ENCODE results near the gene GPR142.

GPR142 gene

GRCh38 chr17:74371653-74372147 is 4.4 kb downstream of the GPR142 start:
- DNase-seq (ENCODE audit: low spot score), result no peak

GRCh38 chr17:74372426-74372825 is 5.1 kb downstream of the GPR142 start:
- no peak for DNase-seq (ENCODE audit: low spot score)

- no peak for DNase-seq (ENCODE audit: low spot score)
Observed at GRCh38 chr17:74373838-74374606, 6.7 kb downstream of the GPR142 start.

GRCh38 chr17:74374858-74375257 is 7.6 kb downstream of the GPR142 start:
- DNase-seq (ENCODE audit: low spot score), result no peak

GRCh38 chr17:74379495-74380085 is 12.3 kb downstream of the GPR142 start:
- peak; percentile 89 for DNase-seq (ENCODE audit: low spot score)

GRCh38 chr17:74380086-74380958 is 13.0 kb downstream of the GPR142 start:
- no peak for DNase-seq (ENCODE audit: low spot score)

GRCh38 chr17:74380959-74381808 is 13.9 kb downstream of the GPR142 start:
- no peak for DNase-seq (ENCODE audit: low spot score)

- DNase-seq (ENCODE audit: low spot score), result no peak
Observed at GRCh38 chr17:74383141-74383540, 15.8 kb downstream of the GPR142 start.

- no peak for DNase-seq (ENCODE audit: low spot score)
Observed at GRCh38 chr17:74385201-74385600, 17.9 kb downstream of the GPR142 start.

GRCh38 chr17:74386386-74386785 is 19.1 kb downstream of the GPR142 start:
- DNase-seq (ENCODE audit: low spot score), result peak; percentile 80

GRCh38 chr17:74387365-74388218 is 20.3 kb downstream of the GPR142 start:
- no peak for DNase-seq (ENCODE audit: low spot score)

GRCh38 chr17:74389084-74389753 is 21.9 kb downstream of the GPR142 start:
- DNase-seq (ENCODE audit: low spot score), result no peak

GRCh38 chr17:74389937-74390679 is 22.8 kb downstream of the GPR142 start:
- DNase-seq (ENCODE audit: low spot score), result no peak

GRCh38 chr17:74390680-74391653 is 23.7 kb downstream of the GPR142 start:
- DNase-seq (ENCODE audit: low spot score), result no peak

- no peak for DNase-seq (ENCODE audit: low spot score)
Observed at GRCh38 chr17:74391771-74392170, 24.5 kb downstream of the GPR142 start.

- no peak for DNase-seq (ENCODE audit: low spot score)
Observed at GRCh38 chr17:74392848-74393247, 25.5 kb downstream of the GPR142 start.

- no peak for DNase-seq (ENCODE audit: low spot score)
Observed at GRCh38 chr17:74393346-74393942, 26.1 kb downstream of the GPR142 start.
